K562 (cell line): ENCODE data around the gene DAD1. TPM values are rescaled to one million over a fixed set of nuclear protein-coding genes. Genes with fewer than 3 reads are reported as not detected.

Source experiments
- ATF3 ChIP-seq, 2 experiments: fragments of 450-650 bp in 1 of 2; sonication (generic) in 1 of 2; formaldehyde crosslinking in 1 of 2; IDR thresholded peaks in 1 of 2; conservative IDR thresholded peaks in 1 of 2; 2 replicates each; pipeline versions ENCODE4 v1.6.1 to v1.8.1; 2016 to 2023; ENCODE audit warnings: mild to moderate bottlenecking in 2 of 2, moderate library complexity in 2 of 2, inconsistent platforms in 1 of 2, missing genetic modification reagents in 1 of 2
- FOSL1 ChIP-seq: fragments of 200-800 bp; sonication (Bioruptor generic); conservative IDR thresholded peaks from 2 replicates; pipeline ENCODE4 v1.6.1; 2016; ENCODE audit warnings: missing genetic modification characterization, missing compliant biosample characterization
- FOXA3 ChIP-seq, 2 experiments: fragments of 450-650 bp in 1 of 2; sonication (generic) in 1 of 2; formaldehyde crosslinking; IDR thresholded peaks in 1 of 2; conservative IDR thresholded peaks in 1 of 2; 2 replicates each; pipeline versions ENCODE4 v1.4.0 to v1.8.0; 2020 to 2022; ENCODE audit warnings: mild to moderate bottlenecking in 2 of 2, missing genetic modification reagents in 1 of 2
- GTF2E2 ChIP-seq: fragments of 200-800 bp; sonication (Bioruptor generic); IDR thresholded peaks from 2 replicates; pipeline ENCODE4 v1.6.1; 2016; ENCODE audit warnings: missing genetic modification characterization, missing compliant biosample characterization
- KDM5B ChIP-seq: fragments of 200-600 bp; sonication (generic); IDR thresholded peaks from 2 replicates; pipeline ENCODE4 v1.6.1; 2012; ENCODE audit warnings: low read depth, mild to moderate bottlenecking, moderate library complexity, low read length, control low read depth, inconsistent platforms; ENCODE audit not compliant: insufficient replicate concordance
- PML ChIP-seq: IDR thresholded peaks from 2 replicates; pipeline ENCODE4 v1.6.1; 2012; ENCODE audit warnings: low read length, inconsistent platforms
- RCOR1 ChIP-seq, 2 experiments: IDR thresholded peaks; 2 replicates each; pipeline ENCODE4 v1.6.1; 2012; ENCODE audit warnings: low read depth in 2 of 2, low read length in 2 of 2, borderline replicate concordance in 1 of 2, improper control_type of control experiment in 1 of 2
- RNF2 ChIP-seq: sonication (generic); IDR thresholded peaks from 2 replicates; pipeline ENCODE4 v1.6.1; 2016
- SMARCA5 ChIP-seq: fragments of 450-650 bp; IDR thresholded peaks from 2 replicates; pipeline ENCODE4 v1.6.1; 2016
- TEAD4 ChIP-seq, 2 experiments: sonication (generic) in 1 of 2; formaldehyde crosslinking in 1 of 2; IDR thresholded peaks; 2 replicates each; pipeline versions ENCODE4 v1.6.1 to v1.8.0; 2012 to 2022; ENCODE audit warnings: borderline replicate concordance in 1 of 2, inconsistent platforms in 1 of 2, low read length in 1 of 2, mild to moderate bottlenecking in 1 of 2, missing genetic modification reagents in 1 of 2
- VEZF1 ChIP-seq: fragments of 200-800 bp; sonication (Bioruptor generic); IDR thresholded peaks from 2 replicates; pipeline ENCODE4 v1.6.1; 2017; ENCODE audit warnings: missing genetic modification characterization, missing compliant biosample characterization
- ZBTB11 ChIP-seq, 3 experiments: fragments of 200-800 bp in 1 of 3; fragments of 250-450 bp in 1 of 3; fragments of 450-650 bp in 1 of 3; sonication (Bioruptor Pico) in 1 of 3; sonication (Bioruptor generic) in 1 of 3; formaldehyde crosslinking in 1 of 3; IDR thresholded peaks; 2 replicates each; pipeline versions ENCODE4 v1.6.1 to v1.8.0; 2016 to 2022; ENCODE audit warnings: mild to moderate bottlenecking in 2 of 3, missing genetic modification characterization in 2 of 3, missing compliant biosample characterization in 1 of 3, moderate library complexity in 1 of 3
- ZKSCAN8 ChIP-seq: fragments of 200-800 bp; sonication (Bioruptor generic); IDR thresholded peaks from 2 replicates; pipeline ENCODE4 v1.6.1; 2016; ENCODE audit warnings: missing genetic modification characterization, missing compliant biosample characterization
- polyA plus RNA-seq, 8 experiments: library from polyadenylated mRNA; depleted of rRNA in 4 of 8; stranded (reverse) in 5 of 8; unstranded in 3 of 8; fragments of >200 nt; fragmentation: Nextera tagmentation in 2 of 8; fragmentation: Illumina TruSeq in 1 of 8; extraction: Ambion mirVana in 2 of 8; extraction: Trizol in 1 of 8; gene quantifications; 2 replicates each; pipeline versions ENCODE4 v1.2.1 to v1.2.3, GENCODE V29; 2011 to 2014; ENCODE audit warnings: inconsistent platforms in 1 of 8, missing spikeins in 1 of 8
- total RNA-seq, 7 experiments: library from RNA; depleted of rRNA in 6 of 7; stranded (reverse); fragments of >200 nt in 6 of 7; fragmentation: Illumina TruSeq in 2 of 7; extraction: Trizol in 2 of 7; gene quantifications; 2 replicates each; pipeline versions ENCODE4 v1.2.1 to v1.2.3, GENCODE V29; 2011 to 2021; ENCODE audit warnings: low replicate concordance in 1 of 7
- TF ChIP-seq, protein P1 (sequence below): sonication (generic); formaldehyde crosslinking; IDR thresholded peaks from 2 replicates; pipeline ENCODE4 v1.8.1; 2023; ENCODE audit warnings: mild to moderate bottlenecking, missing genetic modification reagents, moderate library complexity
- TF ChIP-seq, protein P2 (sequence below): fragments of 250-450 bp; sonication (Bioruptor Pico); IDR thresholded peaks from 2 replicates; pipeline ENCODE4 v1.5.0; 2021

Gene DAD1
- total and polyA plus RNA-seq, 9 of the 15 experiments (the other 6 are each of a cell fraction or from before 2014, with no cell fraction given) = 104 to 617 (median 222) TPM

- TF ChIP-seq TEAD4 (IDR thresholded peaks at IDR 0.05; ENCODE audit: low read length) (peak; percentile 84), TEAD4 (CRISPR knock-in tag; IDR thresholded peaks at IDR 0.05; ENCODE audit: borderline replicate concordance) (no peak), ZBTB11 (CRISPR knock-in tag; IDR thresholded peaks at IDR 0.05) (peak in 1 of 3 experiments; percentile 38; a peak in 1 of 6 replicates), GTF2E2 (tag) (no peak), VEZF1 (peak; percentile 57), PML (peak; percentile 40; the same call in 1 of the 2 replicates), SMARCA5 (no peak), RCOR1 (IDR thresholded peaks at IDR 0.05; ENCODE audit: borderline replicate concordance in 1 of 2, low read depth in 2 of 2, low read length in 2 of 2) (peak in 1 of 2 experiments; percentile 74; a peak in 2 of 4 replicates), FOSL1 (tag) (peak; percentile 88), FOXA3 (CRISPR knock-in tag; conservative IDR thresholded peaks at IDR 0.05 in 1 of 2, IDR thresholded peaks at IDR 0.05 in 1 of 2) (peak in 1 of 2 experiments; percentile 60; a peak in 1 of 4 replicates), ATF3 (IDR thresholded peaks at IDR 0.05) (peak; percentile 10; the same call in 1 of the 2 replicates), ATF3 (CRISPR knock-in tag; conservative IDR thresholded peaks at IDR 0.05) (no peak), KDM5B (no peak), ZKSCAN8 (peak; percentile 54; the same call in 1 of the 2 replicates), RNF2 (0 out of 2 replicates have a peak, but pooled peaks have one; percentile 35)
- TF ChIP-seq, protein P1, sequence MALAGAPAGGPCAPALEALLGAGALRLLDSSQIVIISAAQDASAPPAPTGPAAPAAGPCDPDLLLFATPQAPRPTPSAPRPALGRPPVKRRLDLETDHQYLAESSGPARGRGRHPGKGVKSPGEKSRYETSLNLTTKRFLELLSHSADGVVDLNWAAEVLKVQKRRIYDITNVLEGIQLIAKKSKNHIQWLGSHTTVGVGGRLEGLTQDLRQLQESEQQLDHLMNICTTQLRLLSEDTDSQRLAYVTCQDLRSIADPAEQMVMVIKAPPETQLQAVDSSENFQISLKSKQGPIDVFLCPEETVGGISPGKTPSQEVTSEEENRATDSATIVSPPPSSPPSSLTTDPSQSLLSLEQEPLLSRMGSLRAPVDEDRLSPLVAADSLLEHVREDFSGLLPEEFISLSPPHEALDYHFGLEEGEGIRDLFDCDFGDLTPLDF (CRISPR knock-in tag) = no peak
- TF ChIP-seq, protein P2, sequence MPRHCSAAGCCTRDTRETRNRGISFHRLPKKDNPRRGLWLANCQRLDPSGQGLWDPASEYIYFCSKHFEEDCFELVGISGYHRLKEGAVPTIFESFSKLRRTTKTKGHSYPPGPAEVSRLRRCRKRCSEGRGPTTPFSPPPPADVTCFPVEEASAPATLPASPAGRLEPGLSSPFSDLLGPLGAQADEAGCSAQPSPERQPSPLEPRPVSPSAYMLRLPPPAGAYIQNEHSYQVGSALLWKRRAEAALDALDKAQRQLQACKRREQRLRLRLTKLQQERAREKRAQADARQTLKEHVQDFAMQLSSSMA (CRISPR knock-in tag) = no peak
These were observed 68.9 kb downstream of the DAD1 start (continued) for GRCh38 chr14:22519877-22520685.
